Epithelial cell of prostate (primary cell): ENCODE measurements around the gene POU1F1.
"Not testable (repeated sequence)": the region's sequence is repeated elsewhere in the genome, so short reads cannot be mapped to it uniquely, and the experiment has no call there.

Experiments used
- DNase-seq: peaks from one replicate; pipeline ENCODE4 v3.0.0-alpha.2; 2011; ENCODE audit warnings: low read depth, low spot score
- H3K27ac ChIP-seq: fragments of 450-650 bp; 2 replicates; pipeline ENCODE4 v1.5.1; 2017; ENCODE audit warnings: mild to moderate bottlenecking

POU1F1 gene

DNA sequence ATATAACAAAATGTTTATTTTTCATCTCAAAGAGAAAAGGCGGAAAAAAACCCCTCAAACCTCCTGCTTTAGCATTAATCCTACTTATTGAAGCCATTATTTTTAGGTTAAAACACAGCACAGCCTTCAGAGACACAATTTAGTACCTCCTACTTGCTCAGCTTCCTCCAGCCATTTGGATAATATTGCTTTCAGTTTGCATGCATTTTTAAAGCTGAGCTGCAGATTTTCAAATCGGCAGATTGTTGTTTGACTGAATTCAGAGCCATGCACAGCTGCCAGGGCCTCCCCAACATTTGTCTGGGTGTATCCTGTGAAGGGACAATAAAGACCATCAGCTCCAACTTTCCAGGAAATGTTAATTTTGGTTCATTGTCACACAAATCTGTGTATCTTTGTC, 14.5 kb downstream of the POU1F1 start:
- DNase-seq, result no peak
- H3K27ac ChIP-seq, result no peak overlapping the region

DNA sequence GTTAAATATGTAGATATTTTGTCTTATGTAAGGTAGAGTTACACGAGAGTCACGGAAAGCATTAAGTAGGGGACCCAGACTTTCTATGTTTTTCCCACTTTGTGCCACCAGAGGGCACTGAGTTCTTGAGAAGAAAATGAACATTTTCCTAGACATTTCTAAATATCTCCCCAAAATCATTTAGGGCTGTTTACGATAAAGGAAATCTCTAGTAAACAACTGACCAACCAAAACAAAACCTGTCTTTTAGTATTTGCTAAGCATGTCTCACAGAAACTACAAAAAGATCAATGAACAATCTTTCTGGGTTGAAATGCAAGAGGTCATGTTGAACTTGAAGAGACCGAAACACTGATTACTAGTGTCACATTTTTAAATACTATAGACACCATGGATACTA, 16.1 kb downstream of the POU1F1 start:
- DNase-seq, result no peak
- H3K27ac ChIP-seq, result no peak overlapping the region

DNA sequence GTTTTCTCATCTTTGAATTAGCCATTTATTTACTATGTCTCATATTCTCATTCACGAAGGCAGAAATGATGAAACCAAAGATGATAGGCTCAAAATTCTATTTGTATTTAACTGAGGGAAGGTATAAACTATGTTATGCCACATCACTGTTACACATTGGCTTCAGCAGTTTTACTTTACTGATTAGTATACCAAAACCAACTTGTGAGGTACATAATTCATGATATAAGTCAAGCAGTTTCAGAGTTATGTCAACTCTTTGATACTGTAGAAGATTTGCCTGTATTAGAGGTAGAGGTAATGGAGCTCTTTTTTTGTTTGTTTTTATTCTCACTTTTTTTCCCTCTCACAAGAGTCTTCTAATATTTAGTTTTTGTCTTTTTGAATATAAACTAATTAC, 26.4 kb downstream of the POU1F1 start:
- H3K27ac ChIP-seq, result no peak overlapping the region
- DNase-seq, result no peak

DNA sequence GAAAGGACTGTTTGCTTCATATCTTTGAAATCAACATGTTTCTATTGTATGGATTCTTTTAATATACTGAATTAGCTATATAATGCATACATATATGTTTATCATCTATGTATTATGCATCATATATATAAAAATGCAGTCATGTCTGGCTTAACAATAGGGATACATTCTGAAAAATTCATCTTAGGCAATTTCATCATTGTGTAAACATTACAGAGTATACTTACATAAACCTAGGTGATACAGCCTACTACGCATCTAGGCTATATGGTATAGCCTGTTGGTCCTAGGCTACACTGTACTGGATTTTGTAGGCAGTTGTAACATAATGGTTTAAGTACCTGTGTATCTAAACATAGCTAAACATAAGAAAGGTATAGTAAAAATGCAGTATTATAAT, 27.6 kb downstream of the POU1F1 start:
- no peak for DNase-seq
- no peak overlapping the region for H3K27ac ChIP-seq

DNA sequence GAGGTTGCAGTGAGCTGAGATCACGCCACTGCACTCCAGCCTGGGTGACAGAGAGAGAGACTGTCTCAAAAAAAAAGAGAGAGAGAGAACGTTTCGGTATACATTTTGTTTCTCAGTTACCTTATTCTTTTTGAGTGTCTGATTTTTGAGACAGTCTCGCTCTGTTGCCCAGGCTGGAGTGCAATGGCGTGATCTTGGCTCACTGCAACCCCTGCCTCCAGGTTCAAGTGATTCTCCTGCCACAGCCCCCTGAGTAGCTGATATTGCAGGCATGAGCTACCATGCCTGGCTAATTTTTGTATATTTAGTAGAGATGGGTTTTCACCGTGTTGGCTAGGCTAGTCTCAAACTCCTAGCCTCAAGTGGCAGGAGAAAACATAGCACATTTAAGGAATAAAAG, 28.2 kb downstream of the POU1F1 start:
- DNase-seq, H3K27ac ChIP-seq: not testable (repeated sequence)

DNA sequence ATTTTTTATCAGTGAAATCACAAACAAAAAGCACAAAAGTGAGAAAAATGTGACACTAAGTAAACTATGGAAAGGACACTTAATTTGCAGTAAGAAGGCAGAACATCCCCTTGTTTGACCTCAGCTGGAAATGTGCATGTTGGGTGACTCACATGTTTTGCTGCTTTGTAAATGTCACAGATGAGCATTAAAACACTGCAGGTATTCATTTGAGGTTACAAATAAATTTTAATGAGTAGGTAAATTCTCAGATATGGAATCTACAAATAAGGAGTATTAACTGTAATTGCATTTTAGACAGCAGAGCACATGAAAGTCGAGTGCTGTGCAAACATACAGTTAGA, 29.0 kb downstream of the POU1F1 start:
- no peak overlapping the region for H3K27ac ChIP-seq
- DNase-seq, result no peak

DNA sequence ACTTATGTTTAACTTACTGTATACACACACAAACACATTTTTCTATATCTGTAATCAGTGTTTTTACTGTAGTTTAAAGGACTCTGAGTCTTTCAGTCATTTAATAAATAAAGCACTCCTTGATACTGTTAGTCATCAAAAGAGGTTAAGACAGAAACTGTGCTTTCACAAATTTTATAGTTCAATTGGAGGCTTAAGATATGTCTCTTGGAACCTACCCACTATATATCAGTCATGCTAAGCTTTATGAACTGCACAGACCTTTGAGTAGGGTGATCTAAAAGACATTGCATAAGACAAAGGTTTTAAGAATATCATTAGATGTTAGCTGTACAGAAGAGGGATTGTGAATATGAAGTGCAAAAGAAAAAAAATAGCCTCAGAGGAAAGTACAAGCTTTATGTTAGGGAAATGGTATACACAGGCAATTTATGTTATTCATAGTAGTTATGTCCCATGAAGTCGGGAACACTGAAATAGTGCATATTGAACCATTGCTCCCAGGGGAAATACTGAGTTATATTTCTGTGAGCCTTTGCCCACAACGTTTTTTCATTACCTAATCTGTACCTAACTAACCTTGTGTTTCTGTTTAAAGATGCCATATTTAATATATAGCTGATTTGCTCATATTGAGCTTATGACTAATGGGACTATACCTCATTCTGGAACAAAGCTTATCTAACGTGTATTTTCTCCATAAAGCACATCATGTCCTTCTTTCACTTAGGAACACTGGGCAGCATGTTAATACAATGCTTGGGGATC, 29.5 kb downstream of the POU1F1 start:
- H3K27ac ChIP-seq, result no peak overlapping the region
- no peak for DNase-seq

DNA sequence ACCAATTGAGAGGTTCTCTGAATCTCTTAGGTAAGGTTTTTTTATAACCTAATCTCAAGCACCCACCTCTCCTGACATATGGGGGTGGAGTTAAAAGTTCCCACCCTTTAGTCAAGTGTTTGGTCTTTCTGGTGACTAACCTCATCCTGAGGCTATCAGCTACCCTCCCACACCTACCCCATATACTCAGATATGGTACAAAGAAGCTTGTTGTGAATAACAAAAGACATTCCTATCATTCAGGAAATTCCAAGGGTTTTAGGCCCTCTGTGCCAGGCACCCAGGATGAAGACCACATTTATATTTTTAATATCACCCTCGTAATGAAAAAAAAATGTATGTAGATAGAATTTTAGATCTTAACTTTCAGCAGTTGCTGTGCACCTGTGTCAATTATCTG, 40.3 kb downstream of the POU1F1 start:
- DNase-seq, result no peak
- H3K27ac ChIP-seq, result no peak overlapping the region

DNA sequence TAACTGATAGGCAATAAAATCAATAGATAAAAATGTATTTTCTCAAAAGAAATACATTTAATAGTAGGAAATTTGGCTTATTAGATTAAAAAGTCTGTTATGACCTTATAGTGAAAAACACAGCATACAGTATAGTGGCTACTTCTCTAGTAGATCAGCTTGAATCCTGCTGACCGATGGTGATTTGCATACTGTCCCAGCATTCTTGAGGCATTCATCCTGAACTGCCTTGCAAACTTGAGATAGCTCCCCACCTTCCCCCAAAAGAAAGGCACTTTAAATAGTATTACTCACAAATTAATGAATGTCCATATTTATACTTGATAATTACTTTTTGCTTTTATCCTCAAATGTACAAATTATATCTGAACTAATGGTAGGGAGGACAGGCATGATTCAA, 42.6 kb downstream of the POU1F1 start:
- no peak overlapping the region for H3K27ac ChIP-seq
- DNase-seq, result no peak

DNA sequence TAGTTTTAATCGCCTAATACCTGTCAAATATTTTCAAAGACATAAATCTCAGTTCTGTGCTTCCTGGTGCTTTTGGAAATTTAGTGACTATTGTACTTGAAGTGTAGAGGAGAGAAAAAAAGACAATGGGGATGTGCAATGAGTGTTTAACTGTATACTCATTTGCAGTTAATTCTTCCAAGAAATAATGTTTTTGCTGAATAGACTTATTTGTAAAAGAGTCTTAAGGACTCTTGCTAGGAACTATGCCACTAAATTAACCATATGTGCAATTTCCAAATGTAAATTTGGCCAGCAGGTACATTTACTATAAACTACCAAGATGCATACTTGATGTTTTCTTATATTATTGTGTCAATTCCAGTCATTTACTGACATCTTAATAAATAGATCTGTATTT, 47.3 kb downstream of the POU1F1 start:
- DNase-seq, result no peak
- no peak overlapping the region for H3K27ac ChIP-seq

DNA sequence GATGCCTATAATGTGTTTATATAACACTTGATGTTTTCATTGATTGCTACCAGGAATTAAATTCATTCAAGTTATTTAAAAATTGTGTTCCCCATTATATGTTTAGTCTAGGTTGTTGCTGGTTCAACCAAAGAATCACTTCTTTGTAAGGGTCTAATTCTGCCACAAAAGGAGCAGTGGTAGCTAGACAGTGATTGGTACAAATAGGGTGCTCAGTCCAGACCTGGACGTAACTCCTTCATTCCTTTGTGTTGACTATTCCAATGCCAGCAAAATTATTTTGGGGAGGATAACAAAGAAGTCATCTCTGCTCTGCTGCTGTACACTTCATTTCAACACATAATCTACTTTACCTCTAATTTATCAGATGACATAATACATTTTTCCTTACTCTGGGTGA, 48.1 kb downstream of the POU1F1 start:
- H3K27ac ChIP-seq, result peak overlapping the region; percentile 93
- DNase-seq, result no peak

DNA sequence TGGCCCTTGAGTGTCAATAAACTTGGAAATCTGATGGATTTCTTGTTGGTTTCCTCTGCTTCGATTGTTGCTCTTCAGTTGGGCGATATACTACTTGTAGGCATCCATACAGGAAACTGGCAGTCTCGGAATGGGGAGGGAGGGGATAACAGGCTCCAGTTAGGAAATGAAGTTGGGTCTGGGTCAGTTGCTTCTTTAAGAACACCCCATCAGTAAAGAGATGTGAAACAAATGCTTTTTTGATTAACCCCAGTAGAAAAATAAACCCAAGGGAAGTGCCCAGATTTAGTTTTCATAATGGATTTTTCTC, 48.6 kb downstream of the POU1F1 start:
- DNase-seq, result no peak
- H3K27ac ChIP-seq, result peak overlapping the region; percentile 93

DNA sequence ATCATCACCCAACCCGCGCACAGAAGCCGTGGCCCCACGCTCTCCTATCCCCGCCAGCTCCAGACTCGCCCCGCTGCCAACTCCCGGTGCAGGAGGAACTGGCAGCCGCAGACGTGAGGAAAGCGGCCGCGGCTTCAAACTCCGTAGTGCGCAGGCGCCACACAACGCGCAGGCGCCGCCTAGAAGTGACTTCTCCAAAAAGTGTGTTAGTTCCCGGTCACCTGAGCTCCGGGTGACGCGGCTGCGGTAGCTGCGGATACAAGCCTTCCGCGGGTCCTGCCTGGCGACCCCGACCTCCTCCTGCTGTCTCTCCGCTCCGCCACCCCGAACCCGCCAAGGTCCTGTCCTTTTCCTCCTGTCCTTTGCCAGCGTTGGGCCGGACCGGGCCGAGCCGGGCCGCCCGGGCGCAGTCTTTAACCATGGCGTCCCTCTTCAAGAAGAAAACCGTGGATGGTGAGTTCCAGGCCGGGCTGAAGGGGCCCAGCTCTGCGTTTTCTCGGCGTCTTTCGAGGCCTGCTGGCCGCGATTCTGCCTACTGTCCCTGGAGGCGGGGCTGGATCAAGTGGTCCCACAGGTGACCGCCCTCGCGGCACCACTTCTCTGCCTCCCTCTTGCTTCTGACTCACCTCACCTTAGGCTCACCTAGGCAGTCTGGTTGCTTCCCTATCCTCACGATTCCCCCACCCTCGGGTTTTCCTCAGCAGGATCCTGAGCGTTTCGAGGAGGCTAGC, 49.1 kb downstream of the POU1F1 start, which contains the start of gene CHMP2B:
TSS of gene CHMP2B (plus strand) at position 206 of the 731 bp plus-strand sequence. CDS start at position 420, 214 bp downstream.
- DNase-seq, result peak; percentile 68
- H3K27ac ChIP-seq, result peak within 1 kb of the TSS; percentile 93

DNA sequence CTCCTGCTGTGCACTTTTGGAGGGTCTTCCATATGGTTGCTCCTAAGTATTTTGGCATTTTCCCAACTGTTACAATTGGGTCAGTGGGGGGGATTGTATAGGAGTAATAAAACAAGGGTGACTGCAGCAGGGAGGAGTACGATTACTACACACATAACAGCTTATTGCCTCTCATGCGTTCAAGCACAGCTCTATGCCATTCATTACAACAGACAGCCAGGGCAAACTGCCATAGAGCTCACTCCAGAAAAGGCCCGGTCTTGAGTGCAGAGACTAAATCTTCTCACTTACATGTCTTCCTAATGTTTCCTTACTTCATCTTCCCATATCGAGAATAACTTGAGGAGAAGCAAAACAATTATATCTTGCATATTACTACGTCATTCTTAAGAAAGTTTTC, 50.7 kb downstream of the POU1F1 start:
- no peak overlapping the region for H3K27ac ChIP-seq
- no peak for DNase-seq

DNA sequence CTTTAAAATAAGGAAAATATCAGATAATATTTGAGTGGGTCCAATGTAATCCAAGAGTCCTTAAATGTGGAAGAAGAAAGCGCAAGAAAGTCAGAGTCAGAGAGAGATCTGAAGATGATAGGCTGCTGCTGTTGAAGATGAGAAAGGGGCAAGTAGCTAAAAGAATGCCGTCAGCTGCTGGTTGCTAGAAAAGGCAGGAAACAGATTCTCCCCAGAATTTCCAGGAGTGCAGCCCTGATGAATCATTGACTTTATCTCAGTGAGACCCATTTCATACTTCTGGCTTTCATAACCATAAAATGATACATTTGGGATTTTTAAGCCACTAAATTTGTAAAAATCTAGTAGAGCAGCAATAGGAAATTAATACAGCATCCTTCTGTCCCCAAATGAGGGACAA, 56.8 kb downstream of the POU1F1 start:
- no peak for DNase-seq
- no peak overlapping the region for H3K27ac ChIP-seq

DNA sequence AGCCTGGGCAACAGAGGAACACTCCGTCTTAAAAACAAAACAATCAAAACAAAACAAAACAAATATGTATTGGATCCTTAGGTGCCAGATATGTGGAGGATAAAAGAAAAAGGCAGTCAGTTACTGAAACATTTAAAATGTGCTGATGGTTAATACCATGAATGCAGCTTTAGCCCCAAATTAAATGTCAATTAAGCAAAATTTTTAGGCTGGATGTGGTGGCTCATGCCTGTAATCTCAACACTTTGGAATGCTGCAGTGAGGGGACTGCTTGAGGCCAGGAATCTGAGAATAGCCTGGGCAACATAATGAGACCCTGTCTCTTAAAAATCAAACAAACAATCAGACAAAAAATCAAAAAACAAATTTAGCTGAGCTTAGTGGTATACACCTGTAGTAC, 57.8 kb downstream of the POU1F1 start:
- no peak for DNase-seq
- H3K27ac ChIP-seq, result no peak overlapping the region
